Ascending aorta (tissue), 2 donors: ENCODE measurements around the gene PIBF1. TPM values are rescaled to one million over a fixed set of nuclear protein-coding genes. Genes with fewer than 3 reads are reported as not detected.

Experiments used
- DNase-seq, 2 donors: peaks; one replicate each; pipeline ENCODE4 v3.0.0-alpha.2; 2019; ENCODE audit warnings: low spot score in 2 of 2
- H3K27ac ChIP-seq, 2 donors: fragments of 200-600 bp; sonication (generic); one replicate each; pipeline ENCODE4 v1.5.1; 2016 to 2017; ENCODE audit warnings: mild to moderate bottlenecking in 1 of 2
- H3K27me3 ChIP-seq: fragments of 200-600 bp; sonication (generic); one replicate; pipeline ENCODE4 v1.5.1; 2017
- H3K36me3 ChIP-seq, 2 donors: fragments of 200-600 bp; sonication (generic); one replicate each; pipeline ENCODE4 v1.5.1; 2016
- H3K4me1 ChIP-seq, 2 donors: fragments of 200-600 bp; sonication (generic); one replicate each; pipeline ENCODE4 v1.5.1; 2016 to 2017; ENCODE audit warnings: mild to moderate bottlenecking in 1 of 2
- H3K4me3 ChIP-seq, 2 donors: fragments of 200-600 bp; sonication (generic); one replicate each; pipeline ENCODE4 v1.5.1; 2016 to 2017; ENCODE audit warnings: mild to moderate bottlenecking in 1 of 2
- H3K9me3 ChIP-seq, 2 donors: fragments of 200-600 bp; sonication (generic); one replicate each; pipeline ENCODE4 v1.5.1; 2016
- CTCF ChIP-seq, 3 experiments: fragments of 200-600 bp in 2 of 3; fragments of 450-650 bp in 1 of 3; sonication (generic) in 2 of 3; IDR thresholded peaks; one replicate each; pipeline ENCODE4 v1.5.1; 2016 to 2019; ENCODE audit warnings: antibody characterized with exemption in 3 of 3, mild to moderate bottlenecking in 1 of 3, moderate library complexity in 1 of 3
- intact Hi-C: fragments of 100-400 bp; cut with DNase I; formaldehyde crosslinking; loops from one replicate; pipeline ENCODE4 v1.15.1; 2023
- total RNA-seq: library from RNA; depleted of rRNA; stranded (reverse); fragments of >200 nt; gene quantifications from one replicate; pipeline ENCODE4 v1.1.0, GENCODE V29; 2016

PIBF1 gene
- total RNA-seq, 1 donor from 2014 or later, result 17.0 TPM

- no peak overlapping the region for H3K27ac ChIP-seq
- no peak for TF ChIP-seq CTCF (IDR thresholded peaks at IDR 0.05)
- H3K36me3 ChIP-seq, result peaks cover 0 to 19% of the 10 kb centered on the region in 2 donors
- H3K4me3 ChIP-seq, result no peak overlapping the region
- no peaks in the 10 kb centered on the region for H3K27me3 ChIP-seq
- H3K9me3 ChIP-seq, result no peaks in the 10 kb centered on the region
- no peaks in the 10 kb centered on the region for H3K4me1 ChIP-seq
- intact Hi-C loops, result no loop called here
- DNase-seq, result no peak
Measured at GRCh38 chr13:73000027-73000674, 218.2 kb downstream of the PIBF1 start.

- H3K36me3 ChIP-seq, result peaks cover 0 to 19% of the 10 kb centered on the region in 2 donors
- no peak overlapping the region for H3K27ac ChIP-seq
- DNase-seq, result no peak
- intact Hi-C loops, result no loop called here
- H3K27me3 ChIP-seq, result no peaks in the 10 kb centered on the region
- H3K4me1 ChIP-seq, result no peaks in the 10 kb centered on the region
- no peak overlapping the region for H3K4me3 ChIP-seq
- H3K9me3 ChIP-seq, result no peaks in the 10 kb centered on the region
- TF ChIP-seq CTCF (IDR thresholded peaks at IDR 0.05), result no peak
Measured at GRCh38 chr13:73001971-73002370, 220.0 kb downstream of the PIBF1 start.

- DNase-seq, result no peak
- Histone ChIP-seq H3K27ac (no peak overlapping the region), H3K4me3 (no peak overlapping the region), H3K9me3 (no peaks in the 10 kb centered on the region), H3K36me3 (peaks cover 0 to 10% of the 10 kb centered on the region in 2 donors), H3K4me1 (no peaks in the 10 kb centered on the region), H3K27me3 (no peaks in the 10 kb centered on the region)
- intact Hi-C loops, result no loop called here
- no peak for TF ChIP-seq CTCF (IDR thresholded peaks at IDR 0.05)
Measured at GRCh38 chr13:73011751-73012150, 229.8 kb downstream of the PIBF1 start.

GRCh38 chr13:73015805-73016204, 233.9 kb downstream of the PIBF1 start:
- Histone ChIP-seq H3K9me3 (no peaks in the 10 kb centered on the region), H3K4me1 (no peaks in the 10 kb centered on the region), H3K27ac (no peak overlapping the region), H3K36me3 (peaks cover 3 to 7% of the 10 kb centered on the region in 2 donors), H3K27me3 (no peaks in the 10 kb centered on the region), H3K4me3 (no peak overlapping the region)
- TF ChIP-seq CTCF (IDR thresholded peaks at IDR 0.05), result no peak
- intact Hi-C loops, result no loop called here
- no peak for DNase-seq

DNA sequence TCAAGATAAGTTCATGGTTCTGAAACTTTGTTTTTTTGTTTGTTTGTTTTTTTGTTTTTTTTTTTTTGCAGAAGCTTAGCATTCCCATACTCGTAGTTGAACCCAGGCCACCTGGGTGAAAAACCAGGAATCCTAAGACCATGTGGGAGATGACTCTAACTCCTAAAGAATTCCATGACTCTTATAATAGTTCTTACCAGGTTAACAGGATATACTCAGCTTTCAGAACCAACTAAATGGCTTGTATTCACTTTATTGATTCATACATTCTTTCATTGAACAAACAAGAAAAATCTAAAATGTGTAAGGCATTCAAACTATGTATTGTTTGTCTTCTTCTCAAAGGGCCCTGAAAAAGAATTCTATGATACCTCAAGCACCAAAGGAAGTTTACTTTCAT, 236.4 kb downstream of the PIBF1 start:
- no peak for DNase-seq
- Histone ChIP-seq H3K27me3 (no peaks in the 10 kb centered on the region), H3K27ac (no peak overlapping the region), H3K36me3 (peaks cover 3 to 7% of the 10 kb centered on the region in 2 donors), H3K9me3 (no peaks in the 10 kb centered on the region), H3K4me1 (no peaks in the 10 kb centered on the region), H3K4me3 (no peak overlapping the region)
- intact Hi-C loops, result no loop called here
- no peak for TF ChIP-seq CTCF (IDR thresholded peaks at IDR 0.05)
